SKM-1 (cell line): ENCODE measurements around the gene NCR3LG1.
"Not testable (repeated sequence)": the region's sequence is repeated elsewhere in the genome, so short reads cannot be mapped to it uniquely, and the experiment has no call there.

Experiments
- DNase-seq: peaks from one replicate; lab custom pipeline; 2025; ENCODE audit not compliant: unreplicated experiment; lab: John Stamatoyannopoulos, UW

NCR3LG1 gene

GRCh38 chr11:17408026-17408425, 56.4 kb downstream of the NCR3LG1 start:
- no peak for DNase-seq

GRCh38 chr11:17408641-17409040, 57.0 kb downstream of the NCR3LG1 start:
- no peak for DNase-seq

- no peak for DNase-seq
These were observed 59.2 kb downstream of the NCR3LG1 start for GRCh38 chr11:17410606-17411379.

- no peak for DNase-seq
These were observed 59.8 kb downstream of the NCR3LG1 start for GRCh38 chr11:17411418-17411817.

- DNase-seq: no peak
These were observed 61.0 kb downstream of the NCR3LG1 start for GRCh38 chr11:17412488-17413180.

- DNase-seq: no peak
These were observed 62.1 kb downstream of the NCR3LG1 start for GRCh38 chr11:17413414-17414316.

GRCh38 chr11:17414317-17414737, 62.7 kb downstream of the NCR3LG1 start:
- DNase-seq: no peak

- DNase-seq: no peak
These were observed 63.4 kb downstream of the NCR3LG1 start for GRCh38 chr11:17414992-17415391.

- no peak for DNase-seq
These were observed 64.0 kb downstream of the NCR3LG1 start for GRCh38 chr11:17415523-17416104.

GRCh38 chr11:17416492-17416891, 64.9 kb downstream of the NCR3LG1 start:
- no peak for DNase-seq

- no peak for DNase-seq
These were observed 67.0 kb downstream of the NCR3LG1 start for GRCh38 chr11:17418444-17419081.

GRCh38 chr11:17421781-17422180, 70.2 kb downstream of the NCR3LG1 start:
- no peak for DNase-seq

- no peak for DNase-seq
These were observed 72.1 kb downstream of the NCR3LG1 start for GRCh38 chr11:17423533-17424310.

GRCh38 chr11:17426233-17426632, 74.6 kb downstream of the NCR3LG1 start:
- DNase-seq: not testable (repeated sequence)
